GM23338 (cell line): Measurements from ENCODE around the gene DNAJC27. TPM values are rescaled to one million over a fixed set of nuclear protein-coding genes. Genes with fewer than 3 reads are reported as not detected.

Experiments used
- ATAC-seq: fragments of 200-7000 bp; cut with Tn5 transposase; 3 replicates; pipeline ENCODE4 v1.9.1; 2020
- DNase-seq: peaks from one replicate; pipeline ENCODE4 v3.0.0-alpha.2; 2015; ENCODE audit warnings: low spot score
- H2AFZ ChIP-seq: fragments of 200-600 bp; sonication (generic); 2 replicates; pipeline ENCODE4 v1.8.0; 2016; ENCODE audit warnings: antibody characterized with exemption, mild to moderate bottlenecking, moderate library complexity
- H3F3A ChIP-seq: fragments of 200-600 bp; sonication (generic); replicated peaks from 2 replicates; pipeline ENCODE4 v1.8.0; 2017; ENCODE audit warnings: antibody characterized with exemption, mixed run types, low read depth
- H3K27ac ChIP-seq: fragments of 200-600 bp; sonication (generic); 2 replicates; pipeline ENCODE4 v1.6.1; 2016; ENCODE audit warnings: low read depth
- H3K27me3 ChIP-seq: fragments of 200-600 bp; sonication (generic); 2 replicates; pipeline ENCODE4 v1.8.0; 2016; ENCODE audit warnings: mild to moderate bottlenecking, mixed run types, moderate library complexity; ENCODE audit not compliant: insufficient read depth
- H3K36me3 ChIP-seq: fragments of 200-600 bp; sonication (generic); 2 replicates; pipeline ENCODE4 v1.8.0; 2016; ENCODE audit warnings: mild to moderate bottlenecking; ENCODE audit not compliant: insufficient read depth
- H3K4me1 ChIP-seq: fragments of 200-600 bp; sonication (generic); 2 replicates; pipeline ENCODE4 v1.8.0; 2016; ENCODE audit warnings: mild to moderate bottlenecking, moderate library complexity; ENCODE audit not compliant: insufficient read depth
- H3K4me2 ChIP-seq: fragments of 200-600 bp; sonication (generic); 2 replicates; pipeline ENCODE4 v1.7.1; 2017; ENCODE audit warnings: mixed run types
- H3K4me3 ChIP-seq: fragments of 200-600 bp; sonication (generic); 2 replicates; pipeline ENCODE4 v1.6.1; 2016; ENCODE audit warnings: mixed run types
- H3K79me2 ChIP-seq: fragments of 200-600 bp; sonication (generic); replicated peaks from 2 replicates; pipeline ENCODE4 v1.8.0; 2017; ENCODE audit warnings: mild to moderate bottlenecking; ENCODE audit not compliant: insufficient read depth
- H3K9me2 ChIP-seq: fragments of 200-600 bp; sonication (generic); 2 replicates; pipeline ENCODE4 v1.8.0; 2017; ENCODE audit not compliant: insufficient read depth
- H4K20me1 ChIP-seq: fragments of 200-600 bp; sonication (generic); replicated peaks from 2 replicates; pipeline ENCODE4 v1.8.0; 2017; ENCODE audit warnings: mild to moderate bottlenecking; ENCODE audit not compliant: insufficient read depth
- H3K27ac Mint-ChIP-seq: 2 replicates; pipeline ENCODE4 v1.8.0; 2020; ENCODE audit warnings: inconsistent platforms, mild to moderate bottlenecking, moderate library complexity, mixed read lengths
- H3K27me3 Mint-ChIP-seq: 3 replicates; pipeline ENCODE4 v1.8.0; 2022; ENCODE audit warnings: low read depth, mild to moderate bottlenecking, moderate library complexity, mixed read lengths, inconsistent platforms; ENCODE audit not compliant: insufficient read depth, poor library complexity
- H3K36me3 Mint-ChIP-seq: 3 replicates; pipeline ENCODE4 v1.8.0; 2021; ENCODE audit warnings: low read depth, mild to moderate bottlenecking, inconsistent platforms, moderate library complexity, mixed read lengths
- H3K4me1 Mint-ChIP-seq: 3 replicates; pipeline ENCODE4 v1.8.0; 2020; ENCODE audit warnings: mild to moderate bottlenecking, inconsistent platforms, mixed read lengths
- H3K4me3 Mint-ChIP-seq: 3 replicates; pipeline ENCODE4 v1.8.0; 2021; ENCODE audit warnings: moderate library complexity, mild to moderate bottlenecking, inconsistent platforms, mixed read lengths
- H3K9me3 Mint-ChIP-seq: 3 replicates; pipeline ENCODE4 v1.8.0; 2020; ENCODE audit warnings: moderate library complexity, mild to moderate bottlenecking, inconsistent platforms, mixed read lengths
- CREB1 ChIP-seq: fragments of 250-450 bp; sonication (Bioruptor Pico); IDR thresholded peaks from 2 replicates; pipeline ENCODE4 v1.5.0; 2020; ENCODE audit warnings: low read depth, mild to moderate bottlenecking, moderate library complexity
- ETS1 ChIP-seq: IDR thresholded peaks from 2 replicates; pipeline ENCODE4 v1.6.1; 2016; ENCODE audit warnings: antibody characterized with exemption
- EZH2phosphoT487 ChIP-seq: fragments of 200-600 bp; sonication (generic); IDR thresholded peaks from one replicate; pipeline ENCODE4 v1.8.1; 2018; ENCODE audit warnings: antibody characterized with exemption; ENCODE audit not compliant: unreplicated experiment
- NANOG ChIP-seq: IDR thresholded peaks from 2 replicates; pipeline ENCODE4 v1.6.1; 2016; ENCODE audit warnings: antibody characterized with exemption, borderline replicate concordance
- POLR2AphosphoS5 ChIP-seq: IDR thresholded peaks from 2 replicates; pipeline ENCODE4 v1.6.1; 2016; ENCODE audit warnings: antibody characterized with exemption, low read depth
- STAT1 ChIP-seq: IDR thresholded peaks from one replicate; pipeline ENCODE4 v1.6.1; 2016; ENCODE audit warnings: antibody characterized with exemption; ENCODE audit not compliant: unreplicated experiment
- ZNF114 ChIP-seq: fragments of 250-450 bp; sonication (Bioruptor Pico); IDR thresholded peaks from 2 replicates; pipeline ENCODE4 v1.5.0; 2020; ENCODE audit warnings: mild to moderate bottlenecking, moderate library complexity
- ZNF331 ChIP-seq: fragments of 250-450 bp; sonication (Bioruptor Pico); IDR thresholded peaks from 2 replicates; pipeline ENCODE4 v1.5.0; 2020; ENCODE audit warnings: low read depth, mild to moderate bottlenecking, moderate library complexity
- polyA plus RNA-seq: library from polyadenylated mRNA; unstranded; fragments of >200 nt; fragmentation: Nextera tagmentation; extraction: Ambion mirVana; gene quantifications from 2 replicates; pipeline ENCODE4 v1.2.1, GENCODE V29; 2016
- total RNA-seq: library from RNA; depleted of rRNA; stranded (reverse); fragments of >200 nt; shearing (Covaris generic); gene quantifications from 2 replicates; pipeline ENCODE4 v1.2.3, GENCODE V29; 2014
- TF ChIP-seq, protein P1 (sequence below): IDR thresholded peaks from one replicate; pipeline ENCODE4 v1.6.1; 2018; ENCODE audit warnings: antibody characterized with exemption; ENCODE audit not compliant: unreplicated experiment
- TF ChIP-seq, protein P2 (sequence below): fragments of 250-450 bp; sonication (Bioruptor Pico); IDR thresholded peaks from 2 replicates; pipeline ENCODE4 v1.5.0; 2020; ENCODE audit warnings: mild to moderate bottlenecking, moderate library complexity

DNAJC27 gene
- total and polyA plus RNA-seq, 2 experiments from 2014 or later, result 2.4 to 2.6 TPM

DNA sequence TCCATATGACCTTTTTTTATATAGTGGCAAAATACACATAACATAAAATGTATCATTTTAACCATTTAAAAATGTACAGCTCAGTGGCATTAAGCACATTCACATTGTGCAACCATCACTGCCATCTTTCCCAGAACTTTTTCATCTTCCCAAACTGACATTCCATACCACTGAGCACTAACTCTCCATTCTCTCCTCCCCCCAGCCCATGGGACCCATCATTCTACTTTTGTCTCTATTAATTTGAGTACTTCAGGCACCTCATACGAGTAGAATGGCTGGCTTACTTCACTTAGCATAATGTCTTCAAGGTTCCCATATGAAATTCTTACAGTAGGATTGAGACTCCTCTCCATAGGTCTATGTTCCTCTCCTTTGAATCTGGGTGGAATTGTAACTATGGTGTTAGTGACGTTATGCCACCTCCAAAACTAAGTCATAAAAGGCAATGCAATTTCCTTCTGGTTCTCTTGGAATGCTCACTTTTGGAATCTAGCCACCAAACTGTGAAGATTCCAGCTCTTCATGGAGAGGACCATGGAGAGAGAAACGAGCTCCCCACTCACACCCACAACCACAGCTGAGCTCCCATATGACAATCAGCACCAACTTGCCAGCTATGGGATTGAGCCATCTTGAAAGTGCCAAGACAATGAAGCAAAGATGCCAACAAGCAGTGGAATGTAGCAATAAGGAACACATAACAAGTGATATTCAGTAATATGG lies 9.8 kb upstream of the DNAJC27 start (continued):
- TF ChIP-seq, protein P1, sequence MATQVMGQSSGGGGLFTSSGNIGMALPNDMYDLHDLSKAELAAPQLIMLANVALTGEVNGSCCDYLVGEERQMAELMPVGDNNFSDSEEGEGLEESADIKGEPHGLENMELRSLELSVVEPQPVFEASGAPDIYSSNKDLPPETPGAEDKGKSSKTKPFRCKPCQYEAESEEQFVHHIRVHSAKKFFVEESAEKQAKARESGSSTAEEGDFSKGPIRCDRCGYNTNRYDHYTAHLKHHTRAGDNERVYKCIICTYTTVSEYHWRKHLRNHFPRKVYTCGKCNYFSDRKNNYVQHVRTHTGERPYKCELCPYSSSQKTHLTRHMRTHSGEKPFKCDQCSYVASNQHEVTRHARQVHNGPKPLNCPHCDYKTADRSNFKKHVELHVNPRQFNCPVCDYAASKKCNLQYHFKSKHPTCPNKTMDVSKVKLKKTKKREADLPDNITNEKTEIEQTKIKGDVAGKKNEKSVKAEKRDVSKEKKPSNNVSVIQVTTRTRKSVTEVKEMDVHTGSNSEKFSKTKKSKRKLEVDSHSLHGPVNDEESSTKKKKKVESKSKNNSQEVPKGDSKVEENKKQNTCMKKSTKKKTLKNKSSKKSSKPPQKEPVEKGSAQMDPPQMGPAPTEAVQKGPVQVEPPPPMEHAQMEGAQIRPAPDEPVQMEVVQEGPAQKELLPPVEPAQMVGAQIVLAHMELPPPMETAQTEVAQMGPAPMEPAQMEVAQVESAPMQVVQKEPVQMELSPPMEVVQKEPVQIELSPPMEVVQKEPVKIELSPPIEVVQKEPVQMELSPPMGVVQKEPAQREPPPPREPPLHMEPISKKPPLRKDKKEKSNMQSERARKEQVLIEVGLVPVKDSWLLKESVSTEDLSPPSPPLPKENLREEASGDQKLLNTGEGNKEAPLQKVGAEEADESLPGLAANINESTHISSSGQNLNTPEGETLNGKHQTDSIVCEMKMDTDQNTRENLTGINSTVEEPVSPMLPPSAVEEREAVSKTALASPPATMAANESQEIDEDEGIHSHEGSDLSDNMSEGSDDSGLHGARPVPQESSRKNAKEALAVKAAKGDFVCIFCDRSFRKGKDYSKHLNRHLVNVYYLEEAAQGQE, result no peak
- TF ChIP-seq STAT1, result no peak

DNA sequence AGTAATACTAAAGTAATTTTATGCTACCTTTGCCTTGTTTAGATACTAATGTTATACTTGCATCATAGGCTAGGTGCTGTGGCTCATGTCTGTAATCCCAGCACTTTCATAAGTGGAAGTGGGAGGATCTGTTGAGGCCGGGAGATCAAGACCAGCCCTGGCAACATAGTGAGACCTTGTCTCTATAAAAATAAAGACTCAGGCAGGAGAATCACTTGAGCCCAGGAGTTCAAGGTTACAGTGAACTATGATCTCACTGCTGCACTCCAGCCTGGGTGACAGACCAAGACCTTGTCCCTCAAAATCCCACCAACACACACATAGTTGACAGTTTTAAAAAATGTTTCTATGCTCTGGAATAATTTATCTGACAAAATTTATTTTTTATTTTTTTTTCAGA lies 6.9 kb upstream of the DNAJC27 start:
- H3K9me2 ChIP-seq, result no peaks in the 10 kb centered on the region
- DNase-seq (no peak), ATAC-seq (no peak)
- H3K4me3 Mint-ChIP-seq, result no peak overlapping the region
- no peaks in the 10 kb centered on the region for H3K4me1 Mint-ChIP-seq
- H3K4me1 ChIP-seq, result no peaks in the 10 kb centered on the region
- H3K36me3 Mint-ChIP-seq, result no peaks in the 10 kb centered on the region
- no peak overlapping the region for H3K4me3 ChIP-seq
- no peaks in the 10 kb centered on the region for H3F3A ChIP-seq
- H3K27ac ChIP-seq, result no peak overlapping the region
- H3K27me3 Mint-ChIP-seq, result peaks cover 2% of the 10 kb centered on the region
- H3K4me2 ChIP-seq, result no peak overlapping the region
- H4K20me1 ChIP-seq, result no peaks in the 10 kb centered on the region
- no peaks in the 10 kb centered on the region; the same call in 1 of the 3 replicates for H3K9me3 Mint-ChIP-seq
- no peaks in the 10 kb centered on the region for H3K36me3 ChIP-seq
- H3K79me2 ChIP-seq, result no peaks in the 10 kb centered on the region
- H3K27ac Mint-ChIP-seq, result no peak overlapping the region
- no peak overlapping the region for H2AFZ ChIP-seq
- H3K27me3 ChIP-seq, result no peaks in the 10 kb centered on the region
- no peak for TF ChIP-seq ETS1
- TF ChIP-seq POLR2AphosphoS5, result no peak
- TF ChIP-seq EZH2phosphoT487, result no peak
- TF ChIP-seq, protein P2, sequence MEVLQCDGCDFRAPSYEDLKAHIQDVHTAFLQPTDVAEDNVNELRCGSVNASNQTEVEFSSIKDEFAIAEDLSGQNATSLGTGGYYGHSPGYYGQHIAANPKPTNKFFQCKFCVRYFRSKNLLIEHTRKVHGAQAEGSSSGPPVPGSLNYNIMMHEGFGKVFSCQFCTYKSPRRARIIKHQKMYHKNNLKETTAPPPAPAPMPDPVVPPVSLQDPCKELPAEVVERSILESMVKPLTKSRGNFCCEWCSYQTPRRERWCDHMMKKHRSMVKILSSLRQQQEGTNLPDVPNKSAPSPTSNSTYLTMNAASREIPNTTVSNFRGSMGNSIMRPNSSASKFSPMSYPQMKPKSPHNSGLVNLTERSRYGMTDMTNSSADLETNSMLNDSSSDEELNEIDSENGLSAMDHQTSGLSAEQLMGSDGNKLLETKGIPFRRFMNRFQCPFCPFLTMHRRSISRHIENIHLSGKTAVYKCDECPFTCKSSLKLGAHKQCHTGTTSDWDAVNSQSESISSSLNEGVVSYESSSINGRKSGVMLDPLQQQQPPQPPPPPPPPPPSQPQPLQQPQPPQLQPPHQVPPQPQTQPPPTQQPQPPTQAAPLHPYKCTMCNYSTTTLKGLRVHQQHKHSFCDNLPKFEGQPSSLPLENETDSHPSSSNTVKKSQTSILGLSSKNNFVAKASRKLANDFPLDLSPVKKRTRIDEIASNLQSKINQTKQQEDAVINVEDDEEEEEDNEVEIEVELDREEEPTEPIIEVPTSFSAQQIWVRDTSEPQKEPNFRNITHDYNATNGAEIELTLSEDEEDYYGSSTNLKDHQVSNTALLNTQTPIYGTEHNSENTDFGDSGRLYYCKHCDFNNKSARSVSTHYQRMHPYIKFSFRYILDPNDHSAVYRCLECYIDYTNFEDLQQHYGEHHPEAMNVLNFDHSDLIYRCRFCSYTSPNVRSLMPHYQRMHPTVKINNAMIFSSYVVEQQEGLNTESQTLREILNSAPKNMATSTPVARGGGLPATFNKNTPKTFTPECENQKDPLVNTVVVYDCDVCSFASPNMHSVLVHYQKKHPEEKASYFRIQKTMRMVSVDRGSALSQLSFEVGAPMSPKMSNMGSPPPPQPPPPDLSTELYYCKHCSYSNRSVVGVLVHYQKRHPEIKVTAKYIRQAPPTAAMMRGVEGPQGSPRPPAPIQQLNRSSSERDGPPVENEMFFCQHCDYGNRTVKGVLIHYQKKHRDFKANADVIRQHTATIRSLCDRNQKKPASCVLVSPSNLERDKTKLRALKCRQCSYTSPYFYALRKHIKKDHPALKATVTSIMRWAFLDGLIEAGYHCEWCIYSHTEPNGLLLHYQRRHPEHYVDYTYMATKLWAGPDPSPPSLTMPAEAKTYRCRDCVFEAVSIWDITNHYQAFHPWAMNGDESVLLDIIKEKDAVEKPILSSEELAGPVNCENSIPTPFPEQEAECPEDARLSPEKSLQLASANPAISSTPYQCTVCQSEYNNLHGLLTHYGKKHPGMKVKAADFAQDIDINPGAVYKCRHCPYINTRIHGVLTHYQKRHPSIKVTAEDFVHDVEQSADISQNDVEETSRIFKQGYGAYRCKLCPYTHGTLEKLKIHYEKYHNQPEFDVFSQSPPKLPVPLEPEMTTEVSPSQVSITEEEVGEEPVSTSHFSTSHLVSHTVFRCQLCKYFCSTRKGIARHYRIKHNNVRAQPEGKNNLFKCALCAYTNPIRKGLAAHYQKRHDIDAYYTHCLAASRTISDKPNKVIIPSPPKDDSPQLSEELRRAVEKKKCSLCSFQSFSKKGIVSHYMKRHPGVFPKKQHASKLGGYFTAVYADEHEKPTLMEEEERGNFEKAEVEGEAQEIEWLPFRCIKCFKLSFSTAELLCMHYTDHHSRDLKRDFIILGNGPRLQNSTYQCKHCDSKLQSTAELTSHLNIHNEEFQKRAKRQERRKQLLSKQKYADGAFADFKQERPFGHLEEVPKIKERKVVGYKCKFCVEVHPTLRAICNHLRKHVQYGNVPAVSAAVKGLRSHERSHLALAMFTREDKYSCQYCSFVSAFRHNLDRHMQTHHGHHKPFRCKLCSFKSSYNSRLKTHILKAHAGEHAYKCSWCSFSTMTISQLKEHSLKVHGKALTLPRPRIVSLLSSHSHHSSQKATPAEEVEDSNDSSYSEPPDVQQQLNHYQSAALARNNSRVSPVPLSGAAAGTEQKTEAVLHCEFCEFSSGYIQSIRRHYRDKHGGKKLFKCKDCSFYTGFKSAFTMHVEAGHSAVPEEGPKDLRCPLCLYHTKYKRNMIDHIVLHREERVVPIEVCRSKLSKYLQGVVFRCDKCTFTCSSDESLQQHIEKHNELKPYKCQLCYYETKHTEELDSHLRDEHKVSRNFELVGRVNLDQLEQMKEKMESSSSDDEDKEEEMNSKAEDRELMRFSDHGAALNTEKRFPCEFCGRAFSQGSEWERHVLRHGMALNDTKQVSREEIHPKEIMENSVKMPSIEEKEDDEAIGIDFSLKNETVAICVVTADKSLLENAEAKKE, result no peak
- TF ChIP-seq CREB1 (CRISPR knock-in tag), result no peak
- TF ChIP-seq NANOG, result no peak
- TF ChIP-seq ZNF114, result no peak
- no peak for TF ChIP-seq ZNF331 (CRISPR knock-in tag)
- no peak for TF ChIP-seq STAT1
- TF ChIP-seq, protein P1, result no peak
